ENCODE results near the gene DENND10.
"Not testable (repeated sequence)": the region's sequence is repeated elsewhere in the genome, so short reads cannot be mapped to it uniquely, and the experiment has no call there.

The DENND10 gene

GRCh38 chr10:119104654-119105015 lies 722 bp downstream of the DENND10 start:
- H3K9ac ChIP-seq = no peak overlapping the region
- TF ChIP-seq CTCF (IDR thresholded peaks at IDR 0.05) = no peak
- peaks cover 4% of the 10 kb centered on the region for H3K4me1 ChIP-seq
- peak overlapping the region; percentile 57 for H3K4me3 ChIP-seq (ENCODE audit: low read depth, low read length)
- peak overlapping the region; percentile 90 for H3K4me2 ChIP-seq (ENCODE audit: low read length)
- no peak overlapping the region for H3K27ac ChIP-seq
- no peaks in the 10 kb centered on the region for H3K9me3 ChIP-seq (ENCODE audit: control insufficient read depth, low read length)
- peaks cover 2% of the 10 kb centered on the region for H3K79me2 ChIP-seq
- H3K27me3 ChIP-seq (ENCODE audit: control insufficient read depth, insufficient read depth, low read length) = no peaks in the 10 kb centered on the region
- no peaks in the 10 kb centered on the region for H3K36me3 ChIP-seq (ENCODE audit: control insufficient read depth, insufficient read depth, low read length)
- peak overlapping the region; percentile 66 for H2AFZ ChIP-seq

- H3K4me2 ChIP-seq (ENCODE audit: low read length) = peak overlapping the region; percentile 90
- no peak overlapping the region for H2AFZ ChIP-seq
- H3K27ac ChIP-seq = no peak overlapping the region
- H3K9ac ChIP-seq = no peak overlapping the region
- no peaks in the 10 kb centered on the region for H3K9me3 ChIP-seq (ENCODE audit: control insufficient read depth, low read length)
- H3K4me1 ChIP-seq = peaks cover 4% of the 10 kb centered on the region
- no peaks in the 10 kb centered on the region for H3K27me3 ChIP-seq (ENCODE audit: control insufficient read depth, insufficient read depth, low read length)
- H3K4me3 ChIP-seq (ENCODE audit: low read depth, low read length) = peak overlapping the region; percentile 57
- no peaks in the 10 kb centered on the region for H3K36me3 ChIP-seq (ENCODE audit: control insufficient read depth, insufficient read depth, low read length)
- TF ChIP-seq CTCF (IDR thresholded peaks at IDR 0.05) = no peak
- H3K79me2 ChIP-seq = peaks cover 2% of the 10 kb centered on the region
These were observed 1.2 kb downstream of the DENND10 start for GRCh38 chr10:119105155-119105554.

GRCh38 chr10:119105899-119106298 lies 2.0 kb downstream of the DENND10 start:
- H2AFZ ChIP-seq; H3K9me3 ChIP-seq (ENCODE audit: control insufficient read depth, low read length); H3K4me3 ChIP-seq (ENCODE audit: low read depth, low read length); H3K36me3 ChIP-seq (ENCODE audit: control insufficient read depth, insufficient read depth, low read length); H3K27me3 ChIP-seq (ENCODE audit: control insufficient read depth, insufficient read depth, low read length); H3K9ac ChIP-seq; H3K4me2 ChIP-seq (ENCODE audit: low read length); H3K27ac ChIP-seq; H3K79me2 ChIP-seq; H3K4me1 ChIP-seq: not testable (repeated sequence)

GRCh38 chr10:119107106-119107505 lies 3.2 kb downstream of the DENND10 start:
- not testable (repeated sequence) for H3K9me3 ChIP-seq (ENCODE audit: control insufficient read depth, low read length); H2AFZ ChIP-seq; H3K4me2 ChIP-seq (ENCODE audit: low read length); H3K4me1 ChIP-seq; H3K27ac ChIP-seq; H3K4me3 ChIP-seq (ENCODE audit: low read depth, low read length); H3K9ac ChIP-seq; H3K79me2 ChIP-seq; H3K36me3 ChIP-seq (ENCODE audit: control insufficient read depth, insufficient read depth, low read length); H3K27me3 ChIP-seq (ENCODE audit: control insufficient read depth, insufficient read depth, low read length)

GRCh38 chr10:119107771-119108170 lies 3.9 kb downstream of the DENND10 start:
- not testable (repeated sequence) for H3K4me2 ChIP-seq (ENCODE audit: low read length); H3K36me3 ChIP-seq (ENCODE audit: control insufficient read depth, insufficient read depth, low read length); H3K4me3 ChIP-seq (ENCODE audit: low read depth, low read length); H3K27me3 ChIP-seq (ENCODE audit: control insufficient read depth, insufficient read depth, low read length); H3K79me2 ChIP-seq; H3K4me1 ChIP-seq; H3K27ac ChIP-seq; H3K9ac ChIP-seq; H3K9me3 ChIP-seq (ENCODE audit: control insufficient read depth, low read length); H2AFZ ChIP-seq

- H3K4me3 ChIP-seq (ENCODE audit: low read depth, low read length) = no peak overlapping the region
- TF ChIP-seq CTCF (IDR thresholded peaks at IDR 0.05) = no peak
- peaks cover 3% of the 10 kb centered on the region for H3K4me1 ChIP-seq
- no peaks in the 10 kb centered on the region for H3K27me3 ChIP-seq (ENCODE audit: control insufficient read depth, insufficient read depth, low read length)
- H3K9ac ChIP-seq = no peak overlapping the region
- no peaks in the 10 kb centered on the region for H3K79me2 ChIP-seq
- no peak overlapping the region for H3K27ac ChIP-seq
- no peak overlapping the region for H3K4me2 ChIP-seq (ENCODE audit: low read length)
- no peaks in the 10 kb centered on the region for H3K9me3 ChIP-seq (ENCODE audit: control insufficient read depth, low read length)
- no peaks in the 10 kb centered on the region for H3K36me3 ChIP-seq (ENCODE audit: control insufficient read depth, insufficient read depth, low read length)
- no peak overlapping the region for H2AFZ ChIP-seq
These were observed 8.1 kb downstream of the DENND10 start for GRCh38 chr10:119112056-119112455.
